ENCODE measurements around the gene CEMIP.

DNA sequence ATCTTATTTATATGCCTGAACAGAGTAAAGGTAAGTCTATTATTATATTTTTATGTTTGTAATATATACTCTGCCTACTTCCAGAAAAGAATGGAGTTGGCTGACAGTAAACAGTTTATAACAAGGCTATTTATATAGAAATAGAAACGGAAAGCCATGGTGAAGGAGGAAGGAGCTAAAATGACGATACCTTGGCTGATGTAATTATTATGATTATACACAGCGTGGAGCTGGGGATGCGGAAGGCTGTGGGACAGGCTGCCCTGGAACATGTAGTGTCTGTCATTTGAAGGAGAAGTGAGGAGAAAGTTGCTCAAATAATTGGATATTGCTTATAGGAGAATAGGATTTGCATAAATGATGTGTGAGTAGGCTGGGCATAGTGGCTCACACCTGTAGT is 37.8 kb downstream of the CEMIP start:
- TF ChIP-seq EZH2phosphoT487 (IDR thresholded peaks at IDR 0.05; ENCODE audit: borderline replicate concordance, low read length): no peak
- TF ChIP-seq, protein P1, sequence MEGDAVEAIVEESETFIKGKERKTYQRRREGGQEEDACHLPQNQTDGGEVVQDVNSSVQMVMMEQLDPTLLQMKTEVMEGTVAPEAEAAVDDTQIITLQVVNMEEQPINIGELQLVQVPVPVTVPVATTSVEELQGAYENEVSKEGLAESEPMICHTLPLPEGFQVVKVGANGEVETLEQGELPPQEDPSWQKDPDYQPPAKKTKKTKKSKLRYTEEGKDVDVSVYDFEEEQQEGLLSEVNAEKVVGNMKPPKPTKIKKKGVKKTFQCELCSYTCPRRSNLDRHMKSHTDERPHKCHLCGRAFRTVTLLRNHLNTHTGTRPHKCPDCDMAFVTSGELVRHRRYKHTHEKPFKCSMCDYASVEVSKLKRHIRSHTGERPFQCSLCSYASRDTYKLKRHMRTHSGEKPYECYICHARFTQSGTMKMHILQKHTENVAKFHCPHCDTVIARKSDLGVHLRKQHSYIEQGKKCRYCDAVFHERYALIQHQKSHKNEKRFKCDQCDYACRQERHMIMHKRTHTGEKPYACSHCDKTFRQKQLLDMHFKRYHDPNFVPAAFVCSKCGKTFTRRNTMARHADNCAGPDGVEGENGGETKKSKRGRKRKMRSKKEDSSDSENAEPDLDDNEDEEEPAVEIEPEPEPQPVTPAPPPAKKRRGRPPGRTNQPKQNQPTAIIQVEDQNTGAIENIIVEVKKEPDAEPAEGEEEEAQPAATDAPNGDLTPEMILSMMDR (conservative IDR thresholded peaks at IDR 0.05; ENCODE audit: low read depth, low read length): no peak

Measured in PC-3 (cell line).